ENCODE measurements around the gene SFRP2. TPM values are rescaled to one million over a fixed set of nuclear protein-coding genes. Genes with fewer than 3 reads are reported as not detected.
A peak's percentile ranks its signal among the peaks of the same experiment; 100 is the strongest.

Gene SFRP2
- polyA plus RNA-seq, 1 donor, result 42.4 TPM

DNA sequence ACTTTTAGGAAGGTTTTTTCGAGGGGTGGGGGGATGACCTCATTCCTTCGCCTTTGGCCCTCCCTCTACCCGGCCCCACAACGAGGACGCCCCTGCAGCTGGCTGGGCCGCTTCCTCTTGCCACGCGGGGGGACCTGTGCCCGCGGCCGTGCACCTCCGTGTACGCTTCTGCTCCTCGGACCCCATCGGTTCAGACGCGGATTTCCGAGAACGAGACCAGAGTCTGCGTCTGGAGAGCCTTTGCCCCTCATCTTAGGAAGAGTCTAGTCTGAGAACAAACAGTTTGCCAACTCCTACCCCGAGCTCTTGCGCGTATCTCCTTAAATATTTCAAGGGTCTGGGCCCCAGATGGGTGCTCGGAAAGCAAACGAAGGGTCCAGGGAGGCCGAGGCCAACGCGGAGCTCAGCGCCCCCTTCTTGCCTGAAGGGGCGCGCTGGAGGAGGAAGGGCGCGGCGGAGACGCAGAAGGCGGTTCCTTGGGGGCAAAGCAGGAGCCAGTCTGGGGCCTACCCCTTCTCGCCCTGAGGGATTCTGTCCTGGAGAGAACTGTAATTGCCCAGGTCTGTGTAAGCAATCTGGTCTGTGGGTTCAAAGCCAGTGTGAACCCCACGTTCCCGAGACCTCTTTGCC is 3.9 kb upstream of the SFRP2 start:
- DNase-seq, result no peak

DNA sequence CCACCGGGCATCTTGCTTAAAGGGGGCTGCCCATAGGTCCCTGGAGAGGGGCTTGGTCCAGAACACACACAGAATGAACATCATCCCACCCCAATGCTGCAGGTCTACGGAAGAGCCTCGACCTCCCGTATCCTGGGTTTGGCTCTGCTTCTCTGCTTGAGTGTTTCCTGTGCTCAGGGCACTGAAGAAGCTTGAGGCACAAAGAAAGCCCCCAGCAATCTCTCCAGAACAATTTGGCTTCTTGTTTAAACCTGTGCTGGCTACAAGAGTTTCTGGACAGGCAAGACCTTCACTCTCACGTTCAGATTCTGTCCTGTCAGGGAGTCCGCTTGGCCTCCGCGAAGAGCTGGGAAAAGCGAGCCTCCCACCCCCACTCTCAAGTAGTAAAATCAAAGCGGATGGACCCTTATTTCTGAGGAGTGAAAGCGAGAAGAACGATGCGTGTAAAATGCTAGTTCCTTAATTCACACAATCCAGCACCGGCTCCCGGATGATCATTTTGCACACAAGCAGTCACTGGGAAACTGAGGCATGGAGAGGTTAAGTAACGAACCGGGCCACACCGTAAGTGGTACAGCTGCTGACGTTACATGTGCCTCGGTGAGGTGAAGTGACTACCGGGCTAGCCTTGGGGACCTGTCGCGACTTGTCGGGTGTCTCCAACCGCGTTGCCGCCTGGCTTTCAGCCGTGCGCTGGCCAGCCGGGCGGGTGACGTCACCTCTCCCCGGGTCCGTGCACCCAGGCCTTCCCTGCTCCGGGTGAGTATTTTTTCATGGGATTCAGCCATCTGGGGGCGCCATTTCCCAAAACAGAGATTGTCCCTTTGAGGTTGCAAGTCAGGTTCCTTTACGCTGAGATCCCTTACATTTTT is 3.1 kb upstream of the SFRP2 start:
- peak; percentile 78 for DNase-seq

DNA sequence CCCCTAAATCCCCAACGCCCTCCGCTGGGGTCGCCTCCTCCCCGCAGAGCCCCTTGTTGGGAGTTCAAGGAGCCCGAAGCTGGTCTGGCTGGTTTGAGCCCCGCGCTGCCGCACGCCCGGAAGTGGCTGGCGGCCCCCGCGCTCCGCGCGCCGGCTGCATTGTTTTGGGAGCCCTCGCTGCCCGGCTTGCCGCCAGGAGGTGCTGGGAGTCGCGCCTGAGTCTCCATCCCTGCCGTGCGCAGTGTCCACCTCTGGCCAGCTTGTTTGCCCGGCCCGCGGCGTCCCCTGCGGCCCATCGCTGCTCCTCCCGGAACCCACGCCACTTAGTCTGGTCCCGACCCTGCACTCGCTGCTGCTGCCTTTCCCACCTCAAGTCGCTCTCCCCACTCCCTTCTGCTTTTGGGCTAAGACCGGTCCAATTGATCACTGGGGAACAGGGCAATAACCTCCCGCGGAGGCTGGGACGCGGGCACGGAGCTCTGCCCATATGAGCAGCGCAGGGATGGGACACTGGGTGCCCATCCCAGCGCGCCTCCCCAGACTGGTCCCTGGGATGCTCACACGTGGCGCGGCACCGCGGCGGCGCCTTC is 2.2 kb upstream of the SFRP2 start:
- DNase-seq, result peak; percentile 50

DNA sequence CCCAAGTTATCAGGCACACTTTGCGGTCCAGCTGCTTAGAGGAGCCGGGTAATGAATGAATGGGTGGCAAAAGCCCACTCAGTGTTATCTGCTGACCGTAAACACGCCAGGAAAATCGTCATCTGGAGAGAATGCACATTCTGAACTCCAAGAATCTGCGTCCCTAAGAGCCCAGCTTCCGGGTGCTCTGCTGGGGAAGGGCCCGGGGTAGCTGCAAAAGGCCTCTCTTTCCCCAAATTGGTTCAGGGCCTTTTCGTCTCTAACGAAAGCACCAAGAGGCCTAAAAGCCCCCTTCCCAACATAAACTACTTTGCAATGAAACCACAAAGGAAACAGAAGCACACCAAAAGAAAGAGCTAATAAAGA is 1.6 kb upstream of the SFRP2 start:
- no peak for DNase-seq

DNA sequence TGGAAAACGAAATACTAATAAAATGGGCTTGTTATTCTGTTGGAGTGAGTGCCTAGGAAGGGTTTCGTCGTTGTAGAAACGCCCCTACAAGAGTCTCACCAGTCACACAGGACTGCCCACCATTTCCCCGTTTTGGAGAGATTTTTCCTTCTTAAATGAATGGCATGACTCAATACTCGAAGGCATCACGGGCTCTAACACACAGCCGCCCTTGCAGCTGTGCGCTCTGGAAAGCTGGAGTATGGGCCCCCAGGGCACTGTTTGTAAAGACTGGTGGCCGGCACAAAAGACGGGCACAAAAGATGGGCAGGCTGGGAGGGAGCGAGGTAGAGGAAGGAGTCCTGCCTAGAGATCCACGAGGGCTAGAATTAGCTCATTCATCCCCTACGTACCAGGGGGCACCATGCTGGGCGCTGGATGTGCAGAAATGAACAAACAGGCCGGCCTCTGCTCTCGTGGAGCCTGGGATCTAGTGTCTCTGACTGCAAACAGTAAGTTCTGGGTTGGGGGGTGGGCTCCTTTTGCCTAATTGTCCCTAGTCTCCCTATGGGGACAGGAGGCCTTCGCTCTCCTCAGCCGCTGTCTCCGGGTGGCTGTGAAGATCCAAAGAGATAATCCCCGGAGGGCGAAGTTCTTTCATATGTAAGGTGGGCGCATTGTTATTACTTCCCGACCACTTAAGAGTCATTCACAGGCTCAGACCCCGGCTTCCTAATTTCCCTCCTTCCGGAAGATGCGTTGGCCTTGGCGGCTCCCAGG is 1.0 kb upstream of the SFRP2 start:
- DNase-seq, result no peak

DNA sequence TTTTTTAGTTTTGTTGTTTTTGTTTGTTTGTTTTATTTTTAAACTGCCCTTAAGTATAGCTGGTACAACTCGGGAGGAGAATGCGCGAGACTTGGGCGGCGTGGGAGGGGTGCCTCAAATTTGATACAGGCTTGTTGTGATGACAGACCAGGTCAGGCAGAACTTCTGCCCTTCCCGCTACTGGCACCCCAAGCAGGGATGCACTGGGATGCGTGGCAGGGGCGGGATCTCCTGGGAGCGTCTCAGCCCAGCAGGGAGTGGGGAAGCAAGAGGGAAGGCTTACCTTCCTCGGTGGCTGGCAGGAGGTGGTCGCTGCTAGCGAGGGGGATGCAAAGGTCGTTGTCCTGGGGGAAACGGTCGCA is 851 bp downstream of the SFRP2 start:
- no peak for DNase-seq

DNA sequence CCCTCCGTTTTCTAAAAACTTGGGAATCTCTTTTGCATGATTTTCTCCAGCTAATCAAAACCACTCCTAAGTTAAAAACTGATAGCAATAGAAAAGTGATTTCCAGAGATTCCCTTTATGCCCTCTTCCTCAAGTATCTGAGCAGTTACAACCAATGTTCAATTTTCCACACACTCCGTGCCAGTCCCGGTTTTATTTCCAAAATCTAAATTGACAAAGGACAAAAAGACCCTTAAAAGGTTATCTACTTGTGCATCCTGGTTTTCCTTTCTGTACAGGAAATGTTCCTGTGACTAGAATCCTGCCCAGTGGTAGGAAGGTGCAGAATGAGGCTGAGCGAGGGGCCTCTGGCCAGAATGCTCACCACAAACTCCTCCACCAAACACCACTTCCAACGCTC is 1.3 kb downstream of the SFRP2 start:
- no peak for DNase-seq

DNA sequence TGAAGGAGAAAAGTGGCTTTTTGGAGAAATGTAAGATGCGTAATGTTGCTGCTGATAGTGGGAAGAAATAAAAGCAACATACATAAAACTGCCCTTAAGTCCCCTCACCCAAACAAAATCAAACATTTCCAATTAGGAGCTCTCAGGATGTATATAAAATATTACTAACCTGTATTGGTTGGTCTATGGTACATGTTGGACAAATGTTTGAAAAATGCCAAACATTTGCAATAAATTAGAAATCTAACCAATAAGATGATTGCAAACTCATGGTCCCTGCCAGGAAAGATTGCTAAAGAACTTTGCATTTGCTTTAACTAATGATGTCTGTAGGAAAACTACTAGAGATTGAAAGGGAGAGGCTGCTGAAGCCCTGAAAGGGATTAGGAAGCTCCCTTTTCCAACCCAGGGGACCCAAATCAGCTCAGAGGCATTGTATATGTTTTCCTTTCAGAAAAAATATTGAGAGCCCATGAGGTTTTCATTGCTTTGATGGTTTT is 1.8 kb downstream of the SFRP2 start:
- peak; percentile 19 for DNase-seq

DNA sequence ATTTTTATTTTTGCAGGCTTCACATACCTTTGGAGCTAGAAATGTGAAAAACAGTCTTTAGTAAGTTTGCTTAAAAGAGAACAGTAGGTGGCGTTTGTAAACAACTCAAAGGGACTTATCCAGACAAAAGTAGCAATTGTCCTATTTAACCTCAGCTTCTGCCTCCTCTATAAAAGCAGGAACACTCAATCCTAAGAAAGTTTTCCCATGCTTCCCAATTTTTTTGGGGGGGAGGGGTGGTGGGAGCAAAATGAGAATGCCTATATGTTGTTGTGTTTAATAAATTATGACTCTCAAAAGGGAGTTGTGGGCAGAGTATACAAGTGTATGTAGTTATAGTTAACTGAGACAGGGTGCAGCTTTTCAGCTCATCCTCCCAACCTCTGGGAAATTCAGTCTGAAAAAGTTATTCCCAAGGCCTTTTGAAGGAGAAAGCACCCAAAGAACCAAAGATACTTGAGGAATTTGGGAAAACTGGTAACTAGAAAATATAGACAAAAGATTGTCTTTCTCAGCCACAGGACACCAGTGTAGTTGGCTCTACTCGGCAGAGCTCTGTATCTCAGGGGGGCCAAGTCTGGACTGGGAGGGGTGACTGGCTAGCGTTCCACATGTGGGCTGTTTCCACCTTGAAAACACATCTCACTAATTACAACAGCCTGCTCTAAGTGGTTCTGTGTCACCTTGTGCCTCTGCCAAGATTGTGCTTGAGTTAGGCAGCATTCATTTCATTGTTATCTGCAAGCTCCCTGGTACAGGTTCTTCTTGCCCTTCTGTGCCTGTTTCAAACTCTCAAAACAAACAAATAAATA is 2.8 kb downstream of the SFRP2 start:
- DNase-seq, result peak; percentile 33

DNA sequence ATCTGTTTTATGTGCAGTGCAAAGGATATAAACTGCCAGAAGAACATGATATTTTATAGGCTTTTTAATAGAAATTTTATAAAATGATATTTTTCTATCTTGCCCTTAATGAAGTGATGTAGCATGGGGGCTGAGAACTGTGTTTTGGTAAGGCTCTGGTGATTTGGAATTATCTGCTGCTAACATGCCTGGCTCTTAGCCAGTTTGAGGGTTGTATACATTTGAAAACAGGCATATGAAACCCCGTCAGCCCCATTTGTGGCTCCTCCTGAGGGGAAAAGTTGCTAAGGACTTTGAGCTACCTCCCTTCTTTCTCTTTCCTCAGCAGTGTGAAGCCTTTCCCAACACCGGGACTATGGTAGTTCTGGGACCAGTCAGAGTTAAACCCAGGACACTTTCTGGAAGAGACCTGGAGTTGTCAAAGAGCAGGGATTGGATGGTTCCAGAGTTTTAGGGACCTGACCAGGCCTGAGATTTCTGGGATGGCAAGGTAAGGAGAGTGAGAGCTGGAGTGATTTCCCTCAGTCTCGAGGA is 4.7 kb downstream of the SFRP2 start:
- DNase-seq, result no peak

DNA sequence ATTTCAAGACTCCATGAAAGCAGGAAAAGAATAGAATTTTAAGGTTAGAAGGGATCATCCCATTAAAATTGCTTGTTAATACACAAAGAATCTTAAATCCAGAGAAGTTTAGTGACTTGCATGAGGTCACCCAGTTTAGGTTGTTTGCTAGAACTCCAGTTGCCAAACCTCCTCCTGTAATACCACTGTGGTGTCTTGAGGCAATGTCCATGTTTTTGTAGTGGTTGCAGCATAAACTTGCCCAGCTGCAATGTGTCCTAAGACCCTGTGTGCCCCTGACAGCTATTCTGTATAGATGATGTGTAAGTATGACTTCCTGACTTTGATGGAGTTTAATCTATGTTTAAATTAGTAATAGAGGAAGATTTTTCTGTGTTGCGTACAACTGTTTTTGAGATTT is 6.3 kb downstream of the SFRP2 start:
- no peak for DNase-seq

DNA sequence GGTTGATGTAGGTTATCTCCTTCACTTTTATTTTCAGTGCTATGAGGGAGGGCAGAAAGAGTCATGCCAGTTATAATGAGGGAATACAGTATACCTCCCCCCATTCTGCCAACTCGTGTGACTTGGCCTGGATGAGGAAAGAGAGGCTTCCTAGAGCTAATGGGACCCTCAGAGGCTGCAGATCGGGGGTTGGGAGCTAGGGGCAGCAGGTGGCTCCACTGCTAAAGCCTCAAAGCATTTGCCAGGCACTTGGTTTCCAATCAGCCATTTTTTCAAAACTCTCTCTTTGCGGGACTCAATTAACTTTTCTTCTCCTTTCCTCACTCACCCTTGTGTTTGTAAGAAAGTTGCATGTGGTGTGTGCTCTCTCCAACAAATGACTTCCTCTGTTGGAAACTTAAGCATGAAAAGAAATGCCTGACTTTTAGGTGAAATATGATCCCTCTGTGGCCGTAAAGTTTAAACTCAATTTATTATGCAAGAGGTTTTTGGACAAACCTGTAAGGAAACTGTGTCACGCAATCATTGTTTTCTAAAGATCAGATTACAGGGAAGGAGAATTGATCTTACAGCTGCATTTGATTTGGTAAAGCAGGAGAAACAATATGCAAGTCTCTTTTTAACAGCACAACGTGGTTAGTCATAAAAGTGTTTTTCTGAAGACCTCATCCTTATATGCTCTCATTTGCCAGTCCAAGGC is 7.0 kb downstream of the SFRP2 start:
- DNase-seq, result peak; percentile 24

DNA sequence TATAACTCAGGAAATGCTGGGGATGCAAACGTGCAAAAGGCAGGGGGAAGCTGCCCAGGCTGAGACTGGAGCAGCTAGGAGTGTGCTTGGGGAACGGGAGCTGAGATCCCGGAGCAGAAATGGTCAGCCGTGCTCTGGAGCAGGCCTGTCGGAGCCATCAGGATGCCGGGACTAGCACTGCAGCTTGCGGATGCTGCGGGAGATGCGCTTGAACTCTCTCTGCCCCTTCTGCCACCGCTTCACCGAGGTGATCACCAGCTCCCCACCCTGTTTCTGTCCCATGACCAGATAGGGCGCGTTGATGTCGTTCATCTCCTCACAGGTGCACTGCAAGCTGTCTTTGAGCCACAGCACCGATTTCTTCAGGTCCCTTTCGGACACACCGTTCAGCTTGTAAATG is 7.6 kb downstream of the SFRP2 start:
- no peak for DNase-seq

DNA sequence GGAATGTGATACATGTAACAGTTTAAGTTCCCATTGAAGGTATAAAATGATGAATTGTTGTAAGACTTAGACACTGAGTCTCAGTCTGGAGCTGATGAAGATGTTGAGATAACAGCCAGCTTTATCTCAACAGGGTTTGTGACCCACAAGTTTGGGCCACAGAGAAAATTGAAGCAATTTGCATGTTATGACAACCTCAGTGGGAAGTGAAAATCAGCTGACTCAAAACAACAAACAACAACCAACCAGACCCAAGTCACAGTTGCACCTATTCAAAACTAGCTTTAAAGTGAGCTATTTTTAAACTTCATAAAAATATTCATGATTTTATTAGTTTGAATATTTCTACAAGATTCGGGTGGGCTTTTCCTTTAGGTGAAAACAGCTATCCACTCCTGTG is 8.0 kb downstream of the SFRP2 start:
- DNase-seq, result no peak

DNA sequence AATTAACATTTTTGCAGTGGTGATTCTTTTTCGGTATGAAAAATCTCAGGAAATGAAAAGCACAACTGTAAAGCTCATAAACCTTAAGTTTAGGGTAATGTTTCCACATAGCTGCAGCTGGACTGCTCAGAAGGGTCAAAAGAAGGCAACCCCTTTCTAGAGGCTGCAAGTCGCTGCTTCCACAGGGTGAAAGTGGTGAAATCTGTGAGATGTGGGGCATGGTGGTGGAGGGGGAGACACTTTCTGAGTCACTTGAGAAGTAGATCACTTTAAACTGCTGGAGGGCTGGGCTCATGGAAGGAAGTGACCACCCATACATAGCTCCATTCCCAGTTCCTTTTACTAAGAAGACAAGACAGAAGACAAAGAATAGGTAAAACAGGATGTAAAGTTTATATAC is 8.7 kb downstream of the SFRP2 start:
- no peak for DNase-seq

DNA sequence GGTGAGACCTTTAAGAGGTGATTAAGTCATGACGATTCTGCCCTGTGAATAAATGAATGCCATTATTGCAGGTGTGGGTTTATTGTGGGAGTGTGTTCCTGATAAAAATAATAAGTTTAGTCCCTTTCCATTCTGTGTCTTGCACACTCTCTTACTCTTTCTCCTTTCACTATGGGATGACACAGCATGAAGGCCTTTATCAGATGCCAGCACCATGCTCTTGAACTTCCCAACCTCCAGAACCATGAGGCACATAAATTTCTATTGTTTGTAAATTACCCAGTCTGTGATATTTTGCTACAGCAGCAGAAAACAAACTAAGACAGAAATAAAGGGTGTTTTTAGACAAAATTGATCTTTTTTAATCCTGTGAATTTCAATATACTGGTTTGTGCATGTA is 10.5 kb downstream of the SFRP2 start:
- no peak for DNase-seq

DNA sequence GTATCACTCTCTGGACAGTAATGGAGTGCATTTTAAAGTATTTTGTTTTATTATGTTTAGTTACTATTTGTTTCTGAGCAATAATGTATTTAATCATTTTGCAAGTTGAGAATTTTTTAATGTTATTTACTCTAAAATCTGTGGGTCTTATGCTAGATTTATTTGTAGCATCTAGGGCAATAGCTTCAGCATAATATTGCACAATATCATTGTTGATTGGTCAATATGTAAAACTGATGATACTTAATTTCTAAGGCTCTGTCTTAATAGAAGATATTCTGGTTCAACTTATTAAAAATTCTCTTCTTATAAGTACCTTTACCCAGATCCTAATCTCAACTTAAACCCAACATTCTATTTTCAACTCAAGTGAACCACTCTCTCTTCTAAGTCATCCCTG is 11.5 kb downstream of the SFRP2 start:
- no peak for DNase-seq

DNA sequence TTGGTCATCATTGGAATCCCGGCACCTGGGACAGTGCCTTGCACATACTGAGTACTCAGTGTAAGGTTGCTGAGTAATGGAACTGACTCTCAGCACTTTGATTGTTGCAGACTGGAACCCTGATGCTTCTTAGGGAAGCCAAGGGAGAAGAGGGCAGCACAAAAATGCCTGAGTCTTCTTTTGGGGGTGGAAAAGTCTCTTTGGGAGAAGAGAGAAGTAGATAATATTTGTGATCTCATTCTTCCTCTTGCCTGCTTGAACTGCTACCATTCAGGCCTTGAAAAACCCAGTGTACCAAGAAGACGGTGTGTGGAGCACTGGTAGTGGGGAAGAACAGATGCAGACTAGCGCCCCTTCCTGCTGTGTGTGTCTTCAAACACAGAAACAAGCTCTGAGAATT is 12.3 kb downstream of the SFRP2 start:
- DNase-seq, result no peak

DNA sequence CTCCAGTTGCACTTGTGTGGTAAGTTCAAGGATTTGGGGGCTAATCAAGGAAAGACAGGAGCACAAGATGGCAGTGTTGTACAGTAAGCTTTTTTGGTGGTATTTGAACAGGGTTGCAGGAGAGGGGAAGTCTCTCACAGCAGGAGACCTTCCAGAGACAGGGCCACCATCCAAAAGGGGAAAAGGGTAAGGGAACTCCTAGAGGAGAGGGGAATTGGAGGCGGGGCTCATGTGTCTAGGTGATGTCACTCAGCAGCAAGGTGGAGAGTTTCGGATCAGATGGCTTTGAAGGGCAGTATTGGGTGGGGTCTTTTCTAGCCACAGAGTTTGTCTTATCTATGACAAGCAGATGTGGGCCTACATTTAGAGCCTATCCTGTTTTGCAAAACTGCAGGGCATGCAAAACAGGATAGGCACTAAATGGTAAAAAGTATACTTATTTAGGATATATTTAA is 15.6 kb downstream of the SFRP2 start:
- DNase-seq, result no peak

DNA sequence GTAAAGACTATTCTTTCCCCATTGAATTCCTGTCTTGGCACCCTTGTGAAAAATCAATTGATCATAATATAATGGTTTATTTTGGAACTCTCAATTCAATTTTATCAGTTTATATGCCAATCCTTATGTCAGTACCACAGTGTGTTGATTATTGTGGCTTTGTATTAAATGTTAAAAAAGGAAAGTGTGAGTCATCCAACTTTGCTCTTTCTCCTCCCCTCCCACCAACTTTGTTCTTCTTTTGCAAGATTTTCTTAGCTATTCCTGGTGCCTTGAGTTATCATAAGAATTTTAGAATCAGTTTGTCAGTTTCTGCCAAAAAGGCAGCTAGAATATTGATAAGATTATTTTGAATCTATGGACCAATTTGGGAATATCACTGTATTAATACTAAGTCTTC is 17.8 kb downstream of the SFRP2 start:
- DNase-seq, result no peak

DNA sequence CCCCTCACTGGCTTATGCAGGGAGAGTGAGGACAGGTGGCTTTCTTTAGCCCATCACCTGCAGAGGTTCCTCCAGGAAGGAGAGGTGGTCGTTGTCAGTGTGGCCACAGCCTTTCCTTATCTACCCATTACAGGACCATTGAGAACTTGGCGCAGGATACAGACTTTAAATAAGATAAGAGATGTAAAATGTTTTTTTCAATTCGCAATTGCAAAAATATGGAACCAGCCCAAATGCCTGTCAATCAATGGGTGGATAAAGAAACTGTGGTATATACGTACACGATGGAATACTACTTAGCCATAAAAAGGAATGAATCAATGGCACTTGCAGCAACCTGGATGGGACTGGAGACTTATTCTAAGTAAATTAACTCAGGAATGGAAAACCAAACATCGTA is 22.1 kb downstream of the SFRP2 start:
- no peak for DNase-seq
